ENCODE results near the gene HOXA3.

HOXA3 gene

GRCh38 chr7:27111042-27111750 is 41.2 kb downstream of the HOXA3 start:
- DNase-seq, result no peak

- no peak for DNase-seq
Observed at GRCh38 chr7:27110186-27111031, 42.0 kb downstream of the HOXA3 start.

- DNase-seq, result no peak
Observed at GRCh38 chr7:27109466-27110185, 42.8 kb downstream of the HOXA3 start.

- DNase-seq, result no peak
Observed at GRCh38 chr7:27108390-27109127, 43.8 kb downstream of the HOXA3 start.

GRCh38 chr7:27107391-27108381 is 44.7 kb downstream of the HOXA3 start:
- no peak for DNase-seq

- DNase-seq, result no peak
Observed at GRCh38 chr7:27106901-27107240, 45.5 kb downstream of the HOXA3 start.

GRCh38 chr7:27106181-27106900 is 46.0 kb downstream of the HOXA3 start:
- no peak for DNase-seq

- no peak for DNase-seq
Observed at GRCh38 chr7:27105301-27106031, 46.9 kb downstream of the HOXA3 start.

GRCh38 chr7:27104341-27105058 is 47.9 kb downstream of the HOXA3 start:
- no peak for DNase-seq

- no peak for DNase-seq
Observed at GRCh38 chr7:27103489-27104226, 48.7 kb downstream of the HOXA3 start.

GRCh38 chr7:27102581-27103442 is 49.6 kb downstream of the HOXA3 start, which contains the start of gene HOXA2:
Gene HOXA2 (minus strand): TSS chr7:27102683. CDS start chr7:27102500, 183 bp downstream.
- DNase-seq, result no peak

- no peak for DNase-seq
Observed at GRCh38 chr7:27101957-27102580, 50.3 kb downstream of the HOXA3 start.

GRCh38 chr7:27101171-27101956 is 51.0 kb downstream of the HOXA3 start:
- DNase-seq, result no peak

- no peak for DNase-seq
Observed at GRCh38 chr7:27100694-27101170, 51.7 kb downstream of the HOXA3 start.

- DNase-seq, result no peak
Observed at GRCh38 chr7:27099453-27100370, 52.7 kb downstream of the HOXA3 start.

Measured in NCI-H2227 treated with DMSO at 0.1 percent for 48 hours (cell line).